Fibroblast of skin of scalp (primary cell): Measurements from ENCODE around the gene FRG2.
"Not testable (repeated sequence)": the region's sequence is repeated elsewhere in the genome, so short reads cannot be mapped to it uniquely, and the experiment has no call there.

ENCODE experiments used
- DNase-seq: peaks from one replicate; pipeline ENCODE4 v3.0.0-alpha.2; 2013

The FRG2 gene

GRCh38 chr4:190016369-190017289 lies 10.4 kb downstream of the FRG2 start:
- no peak for DNase-seq

- no peak for DNase-seq
Measured at GRCh38 chr4:190015538-190016368, 11.3 kb downstream of the FRG2 start.

GRCh38 chr4:190014771-190015537 lies 12.1 kb downstream of the FRG2 start:
- peak; percentile 13 for DNase-seq

DNA sequence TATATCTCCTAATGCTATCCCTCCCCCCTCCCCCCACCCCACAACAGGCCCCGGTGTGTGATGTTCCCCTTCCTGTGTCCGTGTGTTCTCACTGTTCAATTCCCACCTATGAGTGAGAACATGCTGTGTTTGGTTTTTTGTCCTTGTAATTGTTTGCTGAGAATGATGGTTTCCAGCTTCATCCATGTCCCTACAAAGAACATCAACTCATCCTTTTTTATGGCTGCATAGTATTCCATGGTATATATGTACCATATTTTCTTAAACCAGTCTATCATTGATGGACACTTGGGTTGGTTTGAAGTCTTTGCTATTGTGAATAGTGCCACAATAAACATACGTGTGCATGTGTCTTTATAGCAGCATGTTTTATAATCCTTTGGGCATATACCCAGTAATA lies 37.1 kb downstream of the FRG2 start:
- DNase-seq = not testable (repeated sequence)

DNA sequence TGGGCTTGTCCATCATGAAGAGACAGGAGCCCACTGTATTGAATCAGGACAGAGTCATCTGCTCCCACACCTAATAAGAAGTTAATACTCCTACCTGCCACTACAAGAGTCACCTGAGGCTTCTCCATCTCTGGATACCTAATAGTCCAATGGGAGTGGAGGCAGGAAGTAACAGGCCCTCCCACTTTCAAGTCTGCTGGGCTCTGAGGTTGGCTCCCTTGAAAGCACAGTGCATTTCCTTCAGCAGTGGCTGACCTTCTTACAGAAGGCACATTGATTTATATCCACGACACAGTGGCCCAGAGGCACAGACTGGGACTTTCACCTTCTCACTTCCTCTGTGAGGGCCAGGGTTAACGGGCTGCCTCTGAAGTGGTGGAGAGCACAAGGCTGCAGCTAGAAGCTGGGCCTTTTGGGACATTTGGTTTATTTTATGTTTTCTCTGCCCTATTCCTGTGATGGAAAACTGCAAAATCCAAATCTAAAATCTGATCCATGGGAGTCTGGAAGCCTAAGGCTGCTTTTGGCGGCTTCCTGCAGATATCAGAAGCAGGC lies 38.1 kb downstream of the FRG2 start:
- no peak for DNase-seq

DNA sequence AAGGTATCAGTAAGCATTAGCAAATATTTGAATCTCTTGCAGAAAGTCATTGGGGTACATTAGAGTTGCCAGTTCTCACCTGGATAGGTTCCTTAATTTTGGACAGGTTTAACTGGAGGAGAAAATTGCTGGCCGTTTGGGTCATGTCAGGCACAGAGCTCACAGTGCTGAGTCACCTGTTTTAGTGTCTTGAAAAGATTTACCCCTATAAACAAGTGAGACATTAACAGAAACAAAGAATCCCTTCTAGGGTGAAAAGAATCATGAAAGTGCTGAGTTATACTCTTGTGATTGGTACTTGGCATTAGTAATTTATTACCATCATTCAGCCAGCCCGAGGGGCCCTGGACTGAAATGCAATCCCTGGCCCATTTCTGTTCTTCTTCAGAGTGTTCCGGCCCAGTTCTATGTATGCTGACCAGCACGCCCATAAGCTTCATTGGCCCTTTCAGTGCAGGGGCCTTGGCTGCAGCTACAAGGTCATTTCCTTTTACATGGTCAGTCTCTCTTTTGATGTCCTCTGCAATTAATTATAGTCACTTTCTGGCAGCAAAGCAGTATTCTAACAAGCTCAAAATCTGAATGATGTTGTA lies 41.3 kb downstream of the FRG2 start:
- DNase-seq = not testable (repeated sequence)

DNA sequence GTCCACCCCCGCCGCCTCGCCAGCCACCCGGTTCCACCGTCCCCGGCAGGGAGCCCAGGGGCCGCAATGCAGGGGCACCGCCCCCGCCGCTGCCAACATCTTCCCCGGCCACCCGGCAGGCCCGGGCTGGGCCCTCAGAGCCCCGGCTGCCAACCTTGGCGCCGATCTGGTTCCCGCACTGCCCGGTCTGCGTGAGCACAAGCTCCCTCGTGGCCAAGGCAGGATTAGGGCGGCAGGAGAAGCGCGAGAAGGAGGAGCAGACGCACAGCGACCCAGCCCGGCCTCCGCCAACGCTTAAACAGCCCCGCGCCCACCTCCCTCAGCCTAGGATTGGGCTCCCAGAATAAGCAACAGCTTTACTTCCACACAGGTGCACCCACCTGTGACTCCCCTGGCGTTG lies 42.4 kb downstream of the FRG2 start:
- not testable (repeated sequence) for DNase-seq

GRCh38 chr4:189983916-189984526 lies 43.0 kb downstream of the FRG2 start:
- DNase-seq = not testable (repeated sequence)

DNA sequence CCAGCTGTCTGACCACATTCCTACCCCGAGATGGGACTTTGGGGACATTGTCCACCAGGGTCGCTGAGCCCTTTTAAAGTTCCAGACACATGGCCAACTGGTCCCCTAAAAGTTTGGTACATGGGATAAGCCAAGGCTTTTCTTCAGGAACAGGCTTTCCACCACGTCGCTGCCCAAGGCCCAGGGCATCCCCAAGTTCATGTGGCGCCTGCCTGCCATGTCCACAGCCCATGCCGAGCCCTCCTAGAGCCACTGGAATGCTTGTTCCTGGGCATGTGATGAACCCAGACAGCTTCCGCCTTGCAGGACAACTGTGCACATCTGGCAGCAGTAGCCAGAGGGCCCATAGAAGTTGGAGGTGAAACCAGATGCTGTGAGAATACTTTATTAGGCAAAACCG lies 45.1 kb downstream of the FRG2 start:
- DNase-seq = no peak

- DNase-seq = not testable (repeated sequence)
Measured at GRCh38 chr4:189980292-189980691, 46.8 kb downstream of the FRG2 start.

DNA sequence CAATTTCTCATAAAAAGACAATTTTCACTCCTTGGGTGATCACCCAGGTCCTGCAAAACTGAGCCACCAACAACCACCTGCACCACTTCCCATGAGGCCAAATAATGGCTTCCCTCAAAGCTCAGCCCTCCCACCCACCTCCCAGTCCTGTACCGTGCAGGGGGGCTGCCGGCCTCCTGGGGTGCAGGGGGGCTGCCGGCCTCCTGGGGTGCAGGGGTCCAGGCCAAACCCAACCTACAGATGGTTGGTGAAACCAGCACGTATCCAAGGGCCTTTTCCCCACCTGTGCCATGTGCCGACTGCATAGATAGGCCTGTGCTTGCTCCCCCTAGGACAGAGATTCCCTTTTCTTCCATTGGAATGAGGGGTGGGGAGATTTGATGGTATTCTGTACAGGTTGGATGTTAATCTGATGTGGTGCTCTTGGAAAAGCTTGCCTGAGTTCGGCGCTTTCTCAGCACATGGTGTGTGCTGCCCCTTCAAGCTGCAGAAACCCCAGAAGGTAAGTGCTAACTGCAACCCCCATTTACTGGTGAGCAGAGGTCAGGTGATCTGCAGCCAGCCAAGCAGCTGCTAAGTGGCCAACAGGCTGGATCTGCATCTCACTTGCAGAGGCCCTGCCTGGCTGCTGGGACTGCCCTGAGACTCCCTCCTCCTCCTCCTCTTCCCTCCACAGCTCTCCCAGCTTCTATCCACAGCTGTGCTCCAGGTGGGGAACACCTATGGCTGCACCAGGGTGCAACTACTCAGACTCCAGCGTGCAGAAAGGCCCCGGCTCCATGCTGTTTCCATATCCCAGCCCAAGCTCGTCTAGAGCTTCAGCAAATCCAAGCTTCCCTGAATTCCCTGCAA lies 47.6 kb downstream of the FRG2 start:
- DNase-seq = no peak
